ENCODE results near the gene VSTM4.

VSTM4 gene, protein sequence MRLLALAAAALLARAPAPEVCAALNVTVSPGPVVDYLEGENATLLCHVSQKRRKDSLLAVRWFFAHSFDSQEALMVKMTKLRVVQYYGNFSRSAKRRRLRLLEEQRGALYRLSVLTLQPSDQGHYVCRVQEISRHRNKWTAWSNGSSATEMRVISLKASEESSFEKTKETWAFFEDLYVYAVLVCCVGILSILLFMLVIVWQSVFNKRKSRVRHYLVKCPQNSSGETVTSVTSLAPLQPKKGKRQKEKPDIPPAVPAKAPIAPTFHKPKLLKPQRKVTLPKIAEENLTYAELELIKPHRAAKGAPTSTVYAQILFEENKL

DNA sequence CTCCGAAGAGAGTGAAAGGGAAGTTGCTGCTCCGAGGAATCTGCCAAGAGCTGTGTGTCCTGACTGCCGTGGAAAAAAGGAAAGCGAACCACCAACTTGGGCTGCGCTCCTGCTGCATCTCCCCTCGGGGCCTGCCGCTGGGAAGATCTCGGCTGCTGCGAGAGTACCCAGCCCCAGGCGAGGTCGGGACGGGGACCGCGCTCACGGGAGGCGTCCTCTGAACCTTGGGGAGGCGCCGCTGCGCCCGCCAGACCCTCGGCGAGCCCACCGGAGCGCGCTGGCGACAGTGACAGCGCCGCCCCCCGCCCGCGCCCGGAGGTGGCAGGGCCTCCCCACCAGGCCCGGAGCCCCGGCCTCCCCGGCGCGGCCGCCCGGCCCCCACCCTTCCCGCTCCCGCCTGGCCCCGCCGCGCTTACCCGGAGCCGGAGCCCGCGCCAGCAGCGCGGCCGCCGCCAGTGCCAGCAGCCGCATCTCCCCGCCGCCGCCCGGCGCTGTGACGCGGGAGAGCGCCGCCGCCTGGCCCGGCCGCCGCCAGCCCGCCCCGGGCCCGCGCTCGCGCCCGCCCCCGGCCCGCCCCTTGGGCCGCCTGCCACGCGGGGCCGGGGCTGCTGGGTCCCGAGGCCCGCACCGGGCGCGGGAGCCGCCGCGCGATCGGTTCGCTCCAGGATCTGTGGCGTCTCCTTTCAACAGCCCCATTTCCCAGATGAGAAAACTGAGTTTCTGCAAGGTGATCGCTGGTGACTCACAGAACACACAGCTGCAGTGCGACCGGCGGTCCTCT, at the start of gene VSTM4:
TSS of gene VSTM4 (minus strand) at position 508 of the 781 bp plus-strand sequence. CDS start at position 471, 37 bp downstream.
- DNase-seq (ENCODE audit: low read depth in 2 of 2) = no peak

DNA sequence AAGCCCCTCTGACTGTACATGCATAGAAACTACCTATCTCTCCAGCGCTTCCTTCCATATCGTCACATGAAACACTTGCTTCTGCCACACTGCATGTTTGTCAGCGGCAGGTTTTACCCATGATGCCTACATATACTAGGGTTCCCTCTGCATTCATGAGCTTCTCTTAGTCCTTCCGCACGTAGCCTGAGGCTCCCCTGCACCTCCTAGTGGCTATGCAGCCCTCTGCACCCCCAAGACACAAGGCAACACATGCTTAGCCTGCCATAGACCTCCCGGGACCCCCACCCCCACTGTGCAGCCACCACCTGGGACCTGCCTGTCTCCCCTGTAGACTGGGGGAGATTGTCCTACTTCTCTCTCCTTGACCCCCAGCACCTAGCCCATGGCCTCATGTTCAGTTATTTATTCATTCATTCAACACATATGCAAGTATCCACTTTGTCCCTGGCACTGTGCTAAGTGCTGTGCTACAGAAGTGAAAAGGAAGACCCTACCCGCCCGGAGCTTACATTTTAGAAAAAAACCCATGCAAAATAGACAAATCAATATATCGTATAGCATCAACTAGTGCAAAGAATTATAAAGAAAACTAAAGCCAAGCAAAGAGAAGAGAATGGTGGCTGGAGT, 49.4 kb upstream of the VSTM4 start:
- DNase-seq (ENCODE audit: low read depth in 2 of 2) = no peak

DNA sequence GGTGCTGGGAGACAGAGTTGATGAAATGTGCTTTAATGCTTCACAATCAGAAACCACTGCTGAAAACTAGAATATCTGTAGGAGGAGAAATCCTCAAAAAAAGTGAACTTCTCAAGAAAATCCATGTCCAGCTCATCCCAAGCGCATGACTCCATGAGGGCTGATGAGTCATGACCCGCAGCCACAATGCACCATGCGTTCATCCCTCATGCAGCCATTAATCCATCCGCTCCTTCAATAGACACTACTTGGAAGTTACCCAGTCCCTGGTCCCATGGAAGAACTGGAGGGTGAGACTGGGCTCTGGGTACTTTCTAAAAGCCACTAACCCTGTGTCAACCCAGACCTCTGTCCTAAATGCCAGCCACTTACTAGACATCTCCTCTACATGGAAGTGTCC, 48.4 kb upstream of the VSTM4 start:
- DNase-seq (ENCODE audit: low read depth in 2 of 2) = no peak

DNA sequence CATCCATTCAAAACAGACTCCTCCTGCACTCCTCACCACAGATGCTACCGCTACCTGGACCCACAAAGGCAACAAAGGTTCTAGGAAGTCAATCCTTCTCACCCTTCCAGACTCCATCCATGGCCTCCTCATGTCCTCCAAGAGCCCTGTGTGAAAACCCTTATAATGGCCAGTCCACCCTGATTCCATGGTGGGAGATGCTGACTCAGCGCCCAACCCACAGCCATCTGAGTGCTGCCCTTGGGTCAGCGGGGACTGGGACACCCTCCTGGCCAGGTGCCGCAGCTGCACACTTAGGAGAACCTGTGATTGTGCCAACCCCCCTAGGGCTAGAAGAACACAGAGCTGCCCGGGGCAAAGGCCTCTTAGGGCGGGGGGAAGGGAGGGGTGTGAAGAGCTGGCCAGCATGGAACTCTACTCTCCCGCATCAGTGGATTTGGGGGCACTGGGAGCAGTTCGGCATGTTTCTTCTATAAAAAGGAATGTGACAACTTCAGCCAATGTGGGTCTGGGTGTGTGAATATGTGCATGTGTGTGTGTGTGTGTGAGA, 47.5 kb upstream of the VSTM4 start:
- no peak for DNase-seq (ENCODE audit: low read depth in 2 of 2)

DNA sequence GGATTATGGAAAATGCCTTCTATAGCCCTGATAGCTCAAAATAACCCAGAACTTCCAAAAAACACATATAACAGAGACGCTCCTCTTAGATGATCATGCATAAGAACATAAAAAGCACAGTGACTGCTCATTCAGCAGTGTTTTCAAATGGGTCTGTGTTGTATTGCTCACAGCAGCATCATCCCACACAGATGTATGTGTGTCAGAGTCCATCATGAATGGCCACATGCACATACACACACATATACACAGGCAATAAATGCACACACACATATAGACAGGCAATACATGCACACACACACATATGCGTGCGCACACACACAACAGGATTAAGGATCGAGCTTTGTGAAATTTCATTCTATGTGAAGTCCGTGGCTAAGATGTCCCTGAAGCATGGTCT, 46.7 kb upstream of the VSTM4 start:
- DNase-seq (ENCODE audit: low read depth in 2 of 2) = no peak

DNA sequence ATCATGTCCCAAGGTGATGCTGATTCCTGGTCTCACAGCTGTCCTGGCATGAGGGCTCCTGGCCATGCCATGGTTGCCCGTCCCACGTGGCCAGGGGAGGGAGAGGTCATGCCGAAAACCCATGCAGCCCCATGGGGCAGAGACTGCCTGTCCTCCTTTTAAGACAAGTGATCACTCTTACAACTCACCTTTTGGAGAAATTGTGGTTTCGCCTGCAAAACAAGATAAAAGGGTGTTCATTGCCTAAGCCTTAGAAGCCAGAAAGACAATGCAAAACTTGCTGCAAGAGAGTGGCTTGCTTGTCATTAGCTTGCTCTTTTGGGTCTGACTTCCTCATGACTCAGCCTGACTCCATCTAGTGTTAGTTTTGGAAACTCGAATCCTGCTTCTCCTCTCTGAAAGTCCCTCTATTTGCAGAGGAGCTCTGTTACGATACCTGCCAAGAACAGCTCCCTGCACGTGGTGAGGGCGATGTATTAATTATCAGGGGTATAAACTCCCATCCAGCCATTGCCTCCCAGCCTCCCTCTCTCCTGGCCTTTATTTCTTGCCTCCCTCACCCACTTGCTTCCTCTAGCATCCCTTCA, 46.2 kb upstream of the VSTM4 start:
- no peak for DNase-seq (ENCODE audit: low read depth in 2 of 2)

DNA sequence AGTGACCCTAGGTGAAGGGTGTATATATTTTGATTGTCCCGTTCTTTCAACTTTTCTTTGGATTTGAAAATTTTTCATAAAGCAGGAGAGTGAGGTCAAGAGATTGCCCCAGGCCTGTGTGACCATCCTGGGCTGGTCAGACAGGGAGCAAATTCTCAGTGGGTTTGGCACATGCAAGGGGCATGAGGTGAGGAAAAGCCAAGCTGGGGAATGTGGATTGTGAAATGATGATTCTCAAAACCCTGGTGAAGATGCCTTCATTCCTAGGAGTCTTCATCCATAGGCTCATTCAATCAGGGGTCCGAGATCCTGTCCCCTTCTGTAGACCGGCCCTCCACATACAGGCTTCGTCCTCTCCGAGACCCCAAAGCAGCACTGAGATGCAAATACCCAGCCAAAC, 45.5 kb upstream of the VSTM4 start:
- DNase-seq (ENCODE audit: low read depth in 2 of 2) = no peak

DNA sequence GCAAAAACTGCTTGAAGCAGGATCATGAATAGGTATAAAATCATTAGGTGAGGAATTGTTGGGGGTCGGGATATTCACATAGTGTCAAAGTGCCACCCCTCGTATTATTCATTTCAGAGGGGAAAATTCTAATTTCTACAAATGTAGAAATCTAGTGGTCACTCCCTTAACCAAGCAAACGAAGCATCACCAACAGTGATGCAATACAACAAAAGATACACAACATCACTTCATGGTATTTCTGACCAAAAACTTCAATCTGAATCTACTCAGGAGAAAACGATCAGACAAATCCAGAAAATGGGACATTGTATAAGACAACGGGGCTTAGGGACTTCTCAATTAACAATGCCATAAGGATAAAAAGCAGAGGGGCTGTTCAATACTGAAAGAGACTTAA, 44.8 kb upstream of the VSTM4 start:
- no peak for DNase-seq (ENCODE audit: low read depth in 2 of 2)

DNA sequence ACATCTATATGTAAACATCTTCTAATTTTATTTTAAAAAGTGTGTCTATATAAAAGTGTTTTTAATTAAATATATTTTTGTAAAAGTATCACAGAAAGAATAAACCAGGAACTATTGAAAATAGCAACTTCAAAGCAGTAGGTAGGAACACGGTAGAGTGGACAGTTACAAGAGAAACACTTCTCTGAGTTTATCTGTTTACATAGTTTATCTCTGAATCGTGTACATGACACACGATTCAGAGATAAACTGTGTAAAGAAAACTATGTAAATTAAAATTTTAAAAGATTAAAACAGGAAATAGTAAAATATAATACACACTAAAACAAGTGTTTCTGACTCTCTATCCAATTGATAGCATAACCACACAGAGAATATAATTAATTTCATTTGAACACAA, 43.6 kb upstream of the VSTM4 start:
- DNase-seq (ENCODE audit: low read depth in 2 of 2) = no peak

DNA sequence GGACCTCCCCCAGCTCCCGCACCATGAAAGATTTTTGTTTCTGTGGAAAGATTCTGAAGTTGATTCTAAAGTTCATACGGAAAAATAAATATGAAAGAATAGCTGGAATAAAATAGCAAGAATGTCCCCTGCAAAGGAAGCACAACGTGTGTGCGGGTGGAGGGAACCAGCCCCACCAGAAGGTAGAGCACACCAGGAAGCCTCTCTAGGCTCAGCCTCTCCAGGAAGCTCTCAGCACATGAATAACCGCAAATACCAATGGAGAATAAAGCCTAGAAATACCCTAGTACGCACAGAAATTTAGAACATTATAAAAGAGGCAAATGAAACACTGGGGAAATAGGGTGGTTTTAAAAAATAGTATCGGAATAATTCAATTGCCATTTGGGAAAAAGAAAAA, 43.1 kb upstream of the VSTM4 start:
- DNase-seq (ENCODE audit: low read depth in 2 of 2) = no peak

DNA sequence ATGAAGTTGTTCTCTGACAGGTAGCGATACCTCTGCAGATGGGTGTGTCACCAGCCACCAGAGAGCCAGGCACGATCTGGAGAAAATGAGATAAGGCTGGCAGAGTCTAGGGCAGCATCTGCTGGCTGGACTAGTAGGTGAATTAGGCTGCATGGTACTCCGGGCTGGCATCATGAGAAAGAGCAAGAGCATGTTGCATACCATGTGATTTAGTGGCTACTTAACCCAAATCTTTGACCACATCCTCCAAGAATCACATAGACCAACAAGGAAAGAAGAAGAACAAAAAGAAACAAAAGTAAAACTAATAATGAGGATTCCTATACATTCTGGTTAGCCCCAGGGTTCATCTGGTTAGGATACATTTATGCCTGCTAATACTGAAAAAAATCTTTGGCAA, 41.9 kb upstream of the VSTM4 start:
- no peak for DNase-seq (ENCODE audit: low read depth in 2 of 2)

DNA sequence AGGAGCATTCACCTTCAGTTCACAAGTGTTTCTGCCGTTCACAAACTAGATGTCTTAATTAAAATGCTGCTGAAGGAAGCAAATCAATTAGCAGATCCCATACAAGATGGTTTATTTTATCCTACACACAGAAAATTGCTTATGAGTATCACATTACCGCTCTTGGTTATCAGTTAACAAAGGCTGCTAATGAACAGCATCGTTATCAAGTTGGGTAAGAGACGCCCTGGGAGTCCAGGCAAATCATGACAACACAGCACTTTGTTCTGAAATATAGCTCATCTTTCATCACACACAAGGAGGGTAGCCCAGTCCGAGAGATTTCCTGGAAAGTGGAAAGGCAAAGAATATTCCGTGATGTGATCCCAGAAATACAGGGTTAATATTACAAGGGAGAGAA, 39.3 kb upstream of the VSTM4 start:
- no peak for DNase-seq (ENCODE audit: low read depth in 2 of 2)

DNA sequence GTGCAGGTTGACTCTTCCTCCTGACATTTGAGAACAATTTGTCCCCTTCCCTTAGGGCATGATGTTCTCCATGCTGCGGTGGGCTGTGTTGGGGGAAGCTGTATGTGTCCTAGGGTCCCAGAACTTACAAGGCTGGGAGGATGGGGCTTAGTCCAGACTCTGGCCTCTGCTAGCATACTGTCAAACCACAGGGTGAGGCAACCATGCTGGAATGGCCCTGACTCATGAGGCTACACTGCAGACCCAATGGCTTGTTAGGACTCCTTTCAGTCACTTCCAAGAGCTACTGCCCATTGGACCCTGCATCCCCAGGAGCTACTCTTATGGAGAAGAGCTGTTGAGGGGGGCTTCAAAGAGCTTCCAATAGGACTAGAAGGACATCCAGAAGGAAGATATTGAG, 38.6 kb upstream of the VSTM4 start:
- DNase-seq (ENCODE audit: low read depth in 2 of 2) = no peak

DNA sequence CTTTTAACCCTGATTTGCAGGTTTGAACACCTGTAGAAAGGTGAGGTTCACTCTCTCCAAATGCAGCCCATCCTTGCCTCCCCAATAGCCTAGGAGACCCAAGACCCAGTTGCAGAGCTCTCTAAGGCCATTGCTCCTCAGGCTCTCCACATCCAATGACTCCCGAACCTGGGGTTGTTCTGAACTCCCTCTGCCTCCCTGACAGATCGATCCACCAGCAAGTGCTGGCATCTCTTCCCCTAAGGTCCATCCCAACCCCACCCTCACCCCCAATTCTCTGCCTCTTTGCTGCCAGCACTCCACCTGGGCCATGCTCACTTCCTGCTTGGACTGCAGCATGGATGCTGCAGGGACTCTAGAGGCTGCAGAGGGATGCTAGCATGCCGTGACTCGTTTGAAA, 37.8 kb upstream of the VSTM4 start:
- no peak for DNase-seq (ENCODE audit: low read depth in 2 of 2)

DNA sequence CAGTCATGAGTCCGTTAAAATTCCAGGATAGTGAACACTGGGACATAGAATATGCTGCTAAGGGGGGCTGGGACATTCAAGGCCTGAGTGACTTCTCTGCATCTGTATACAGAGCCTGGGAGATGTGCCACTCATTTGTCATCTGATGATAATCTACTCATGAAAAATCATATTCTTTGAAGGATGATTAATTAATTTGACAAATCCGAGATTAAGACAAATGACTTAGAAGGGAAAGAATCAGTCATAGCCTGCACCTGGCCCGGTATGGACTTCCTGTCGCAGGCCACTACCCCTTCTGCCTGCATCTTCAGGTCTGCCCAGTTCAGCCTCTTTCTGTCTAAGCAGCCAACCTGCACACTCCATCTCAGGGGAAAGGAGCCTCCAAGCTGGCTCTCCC, 37.3 kb upstream of the VSTM4 start:
- no peak for DNase-seq (ENCODE audit: low read depth in 2 of 2)

DNA sequence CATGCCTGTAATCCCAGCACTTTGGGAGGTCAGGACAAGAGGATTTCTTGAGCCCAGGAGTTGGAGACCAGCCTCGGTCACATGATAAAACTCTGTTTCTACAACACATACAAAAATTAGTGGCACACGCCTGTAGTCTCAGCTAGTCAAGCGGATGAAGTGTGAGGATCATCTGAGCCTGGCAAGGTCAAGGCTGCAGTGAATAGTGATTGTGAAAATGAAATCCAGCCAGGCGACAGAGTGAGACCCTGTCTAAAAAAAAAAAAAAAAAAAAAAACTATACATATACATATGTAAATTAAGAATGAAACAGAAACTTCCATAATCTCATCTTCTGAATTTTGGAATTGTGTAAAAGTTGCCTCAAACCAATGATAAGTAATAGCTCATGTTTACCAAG, 36.7 kb upstream of the VSTM4 start:
- DNase-seq (ENCODE audit: low read depth in 2 of 2) = no peak

DNA sequence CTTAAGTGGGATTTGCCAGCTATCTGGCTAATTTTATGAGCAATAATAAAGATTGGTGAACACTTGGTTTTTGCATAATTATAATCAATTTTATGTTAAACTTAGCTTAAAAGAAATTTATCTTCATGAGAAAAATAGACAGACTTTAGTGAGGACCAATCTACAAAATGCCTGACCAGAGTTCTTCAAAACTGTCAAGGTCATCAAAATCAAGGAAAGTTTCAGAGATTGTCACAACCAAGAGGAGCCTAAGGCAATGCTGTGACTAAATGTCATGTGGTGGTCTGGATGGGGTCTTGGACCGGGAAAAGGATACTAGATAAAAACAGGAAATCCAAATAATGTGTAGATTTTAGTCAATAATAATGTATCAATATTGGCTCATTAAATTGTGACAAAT, 36.2 kb upstream of the VSTM4 start:
- DNase-seq (ENCODE audit: low read depth in 2 of 2) = no peak

DNA sequence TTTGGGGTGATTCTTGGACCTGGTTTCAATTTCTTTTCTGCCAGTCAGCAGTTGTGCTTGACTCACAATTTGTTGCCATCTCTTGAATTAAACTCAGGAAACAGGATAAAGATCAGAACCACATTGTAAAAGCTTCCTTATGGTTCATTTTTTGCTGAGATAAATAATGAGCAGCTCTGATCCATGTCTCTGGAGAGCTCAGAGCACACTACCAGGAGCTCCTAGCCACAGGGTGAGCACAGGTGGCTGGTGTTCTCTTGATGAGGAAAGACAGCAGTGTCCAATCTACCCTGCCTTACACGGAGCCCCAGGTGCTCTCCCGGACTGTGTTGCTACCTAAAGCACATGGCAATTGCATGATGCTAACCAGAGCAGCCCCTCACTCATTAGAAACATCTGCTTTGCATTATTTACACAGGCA, 35.7 kb upstream of the VSTM4 start:
- no peak for DNase-seq (ENCODE audit: low read depth in 2 of 2)

DNA sequence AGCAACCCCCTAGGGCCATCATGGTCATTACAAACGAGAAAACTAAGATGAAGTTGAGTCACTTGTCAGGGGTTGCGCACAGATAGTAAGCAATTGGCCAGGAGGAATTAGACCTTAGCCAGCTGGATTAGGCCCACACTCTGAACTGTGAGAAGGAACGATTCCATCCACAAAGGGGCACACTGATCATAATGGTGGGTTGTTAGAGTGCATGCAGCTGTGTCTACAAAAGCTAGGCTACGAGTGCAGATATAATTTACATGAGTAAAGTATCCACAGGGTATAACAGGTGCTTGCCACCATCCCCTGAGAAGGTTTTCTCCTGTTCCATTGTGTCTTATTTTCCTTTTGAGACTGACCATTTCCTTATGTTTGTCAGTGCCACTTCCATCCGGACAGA, 35.1 kb upstream of the VSTM4 start:
- no peak for DNase-seq (ENCODE audit: low read depth in 2 of 2)

DNA sequence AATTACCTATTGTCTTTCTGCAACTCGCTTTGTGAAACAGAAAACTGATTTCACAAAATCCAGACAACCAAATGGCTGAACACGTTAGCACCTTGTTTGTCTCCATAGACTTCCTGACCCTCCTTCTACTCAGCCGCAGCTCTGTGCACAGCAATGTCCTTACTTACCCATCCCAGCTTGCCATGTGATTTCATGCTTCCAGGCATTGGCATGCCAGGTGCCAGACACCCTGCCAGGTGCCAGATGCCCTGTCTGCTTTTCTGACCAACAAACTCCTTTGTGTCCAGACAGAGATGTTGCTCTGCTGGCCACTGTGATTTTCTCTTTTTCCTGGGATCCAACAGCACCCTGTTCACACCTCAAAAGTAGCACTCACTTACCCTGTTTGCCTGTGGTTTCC, 34.6 kb upstream of the VSTM4 start:
- DNase-seq (ENCODE audit: low read depth in 2 of 2) = no peak

DNA sequence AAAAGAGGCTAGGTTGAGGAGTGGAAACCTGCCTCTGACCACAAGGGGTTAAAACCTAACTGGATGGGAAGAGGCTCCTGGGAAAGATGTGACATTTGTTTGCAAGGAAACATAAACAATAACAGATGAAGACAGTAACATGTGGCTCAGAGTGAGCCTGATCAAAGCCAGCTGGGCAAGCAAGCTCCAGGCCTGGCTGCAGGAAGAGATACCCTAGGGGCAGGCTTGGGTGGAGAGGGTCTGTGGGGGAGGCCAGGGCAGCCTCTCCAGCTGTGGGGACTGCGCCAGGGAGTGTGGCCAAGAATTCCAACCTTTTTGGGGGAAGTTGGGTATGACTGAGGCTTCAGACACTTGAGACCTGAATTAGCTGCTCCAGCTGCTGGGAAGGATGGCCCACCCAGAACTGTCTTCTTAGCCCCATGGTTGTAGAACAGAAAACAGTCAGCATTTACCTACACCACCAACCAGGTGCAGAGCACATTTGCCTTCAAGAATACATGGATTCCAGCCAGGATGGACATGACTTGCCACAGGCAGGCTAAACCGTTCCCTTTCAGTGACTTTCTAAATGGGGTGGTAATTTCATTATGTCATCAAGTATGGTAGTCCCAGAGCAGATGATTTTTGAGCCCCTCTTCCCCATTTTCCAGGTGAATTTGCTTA, 28.9 kb upstream of the VSTM4 start:
- no peak for DNase-seq (ENCODE audit: low read depth in 2 of 2)

DNA sequence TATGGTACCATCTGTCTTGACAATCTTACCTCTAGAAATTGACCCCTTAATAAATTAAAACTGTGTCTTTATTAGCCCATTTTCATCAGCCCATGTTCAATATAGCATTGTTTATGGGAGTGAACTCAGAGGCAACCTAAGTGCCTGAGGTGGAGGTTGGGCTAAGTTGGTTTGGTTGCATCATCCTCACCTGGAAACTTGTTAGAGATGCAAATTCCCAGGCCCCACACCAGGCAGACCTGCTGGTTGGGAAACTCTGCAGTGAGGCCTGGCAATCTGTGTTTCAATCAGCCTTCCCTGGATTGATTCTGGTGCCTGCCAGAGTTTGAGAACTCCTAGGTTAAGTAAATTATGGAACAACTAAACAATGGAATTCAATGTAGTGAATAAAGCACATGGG, 27.9 kb upstream of the VSTM4 start:
- no peak for DNase-seq (ENCODE audit: low read depth in 2 of 2)
